ENCODE data around the gene ARAP1. TPM values are rescaled to one million over a fixed set of nuclear protein-coding genes. Genes with fewer than 3 reads are reported as not detected.

Gene ARAP1
- total RNA-seq, 2 donors from 2014 or later = 70.4 to 89.8 TPM

GRCh38 chr11:72704783-72705265, 47.4 kb downstream of the ARAP1 start:
- no peaks in the 10 kb centered on the region for H3K4me1 ChIP-seq
- TF ChIP-seq, protein P1, sequence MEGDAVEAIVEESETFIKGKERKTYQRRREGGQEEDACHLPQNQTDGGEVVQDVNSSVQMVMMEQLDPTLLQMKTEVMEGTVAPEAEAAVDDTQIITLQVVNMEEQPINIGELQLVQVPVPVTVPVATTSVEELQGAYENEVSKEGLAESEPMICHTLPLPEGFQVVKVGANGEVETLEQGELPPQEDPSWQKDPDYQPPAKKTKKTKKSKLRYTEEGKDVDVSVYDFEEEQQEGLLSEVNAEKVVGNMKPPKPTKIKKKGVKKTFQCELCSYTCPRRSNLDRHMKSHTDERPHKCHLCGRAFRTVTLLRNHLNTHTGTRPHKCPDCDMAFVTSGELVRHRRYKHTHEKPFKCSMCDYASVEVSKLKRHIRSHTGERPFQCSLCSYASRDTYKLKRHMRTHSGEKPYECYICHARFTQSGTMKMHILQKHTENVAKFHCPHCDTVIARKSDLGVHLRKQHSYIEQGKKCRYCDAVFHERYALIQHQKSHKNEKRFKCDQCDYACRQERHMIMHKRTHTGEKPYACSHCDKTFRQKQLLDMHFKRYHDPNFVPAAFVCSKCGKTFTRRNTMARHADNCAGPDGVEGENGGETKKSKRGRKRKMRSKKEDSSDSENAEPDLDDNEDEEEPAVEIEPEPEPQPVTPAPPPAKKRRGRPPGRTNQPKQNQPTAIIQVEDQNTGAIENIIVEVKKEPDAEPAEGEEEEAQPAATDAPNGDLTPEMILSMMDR (IDR thresholded peaks at IDR 0.05) = no peak
- peaks cover 19% of the 10 kb centered on the region for H3K36me3 ChIP-seq

DNA sequence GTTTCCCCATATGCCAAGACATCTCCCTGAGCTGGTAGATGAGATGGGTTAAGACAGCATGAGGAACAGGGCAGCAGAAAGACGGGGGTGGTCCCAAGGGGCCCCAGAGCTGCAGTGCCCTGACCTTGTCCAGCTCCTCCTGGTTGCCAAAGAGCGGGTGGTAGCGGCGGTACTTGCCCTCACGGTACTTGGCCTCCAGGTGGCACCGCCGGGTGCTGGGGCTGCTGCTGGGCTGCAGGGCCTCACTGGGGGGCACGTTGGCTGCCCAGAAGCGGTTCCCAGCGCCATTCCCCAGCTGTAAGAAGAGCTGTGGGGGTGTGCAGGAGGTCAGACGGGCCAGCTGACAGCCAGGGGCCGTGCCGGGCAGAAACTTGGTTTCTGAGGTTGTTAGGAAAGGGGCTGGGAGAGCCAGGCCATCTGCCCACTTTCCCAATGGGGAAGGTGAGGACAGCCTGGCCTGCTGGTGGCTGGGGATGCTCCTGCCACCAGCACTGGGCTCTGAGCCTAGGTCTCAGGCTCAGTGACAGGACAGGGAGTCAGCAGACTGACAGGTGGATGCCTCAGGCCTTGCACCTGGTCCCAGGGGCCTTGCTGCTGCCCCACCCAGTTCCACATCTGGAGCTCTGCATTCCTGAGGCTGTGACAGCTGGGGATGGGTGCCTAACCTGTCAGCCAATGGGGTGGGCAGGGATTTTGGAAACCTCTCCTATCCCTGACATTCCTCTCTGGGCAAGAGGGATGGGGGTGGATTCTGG, 48.0 kb downstream of the ARAP1 start:
- Histone ChIP-seq H3K27me3 (no peaks in the 10 kb centered on the region), H3K9me3 (no peaks in the 10 kb centered on the region), H3K36me3 (peaks cover 15% of the 10 kb centered on the region), H3K4me3 (no peak overlapping the region), H3K4me1 (no peaks in the 10 kb centered on the region), H3K27ac (peak overlapping the region; percentile 9), H3K9ac (ENCODE audit: low read depth in 2 of 2, low read length in 2 of 2) (no peak overlapping the region)
- intact Hi-C loops (cut with DNase I) = no loop called here
- no peak for DNase-seq
- TF ChIP-seq, protein P1 (IDR thresholded peaks at IDR 0.05) = no peak

More at GRCh38 chr11:72704783-72705265, 47.4 kb downstream of the ARAP1 start:
- DNase-seq = no peak
- intact Hi-C loops (cut with DNase I) = no loop called here
- Histone ChIP-seq H3K9ac (ENCODE audit: low read depth in 2 of 2, low read length in 2 of 2) (no peak overlapping the region), H3K4me3 (no peak overlapping the region), H3K27me3 (no peaks in the 10 kb centered on the region), H3K9me3 (no peaks in the 10 kb centered on the region), H3K27ac (no peak overlapping the region)

GRCh38 chr11:72703267-72704008, 48.8 kb downstream of the ARAP1 start:
- Histone ChIP-seq H3K27ac (peak overlapping the region; percentile 9), H3K4me3 (no peak overlapping the region), H3K27me3 (no peaks in the 10 kb centered on the region), H3K9ac (ENCODE audit: low read depth in 2 of 2, low read length in 2 of 2) (no peak overlapping the region), H3K9me3 (no peaks in the 10 kb centered on the region), H3K4me1 (no peaks in the 10 kb centered on the region), H3K36me3 (peaks cover 15% of the 10 kb centered on the region)
- TF ChIP-seq, protein P1 (IDR thresholded peaks at IDR 0.05) = no peak
- DNase-seq = peak; percentile 36
- intact Hi-C loops (cut with DNase I) = no loop called here

DNA sequence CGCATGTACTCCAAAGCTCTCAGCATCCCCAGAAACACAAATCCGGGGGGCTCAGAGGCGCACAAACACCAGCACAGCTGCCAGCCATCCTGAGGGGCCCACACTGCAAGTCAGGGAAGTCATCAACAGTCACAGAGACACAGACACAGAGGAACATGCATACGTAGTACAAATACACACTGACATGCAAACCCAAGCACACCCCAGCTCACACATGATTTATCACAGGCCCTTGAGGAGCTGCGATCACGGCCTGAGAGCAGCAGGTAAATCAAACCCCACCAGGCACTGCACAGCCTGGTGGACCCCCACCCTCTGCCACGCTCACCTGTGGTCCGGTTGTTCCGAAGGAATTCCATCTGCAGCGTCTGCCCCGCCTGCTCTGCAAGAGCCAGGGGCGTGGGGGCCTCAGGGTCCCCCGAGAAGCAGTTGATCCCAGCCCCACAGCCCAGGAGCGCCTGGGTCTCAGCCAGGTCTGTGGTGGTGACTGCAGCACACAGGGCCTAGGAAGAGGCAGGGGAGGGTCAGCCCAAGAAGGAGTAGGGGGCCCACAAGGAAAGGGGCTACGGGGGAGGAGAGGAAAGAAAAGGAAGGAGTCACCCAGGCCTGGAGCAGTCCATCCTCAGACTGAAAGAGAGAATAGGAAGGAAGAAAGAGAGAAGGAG, 49.5 kb downstream of the ARAP1 start:
- Histone ChIP-seq H3K4me1 (no peaks in the 10 kb centered on the region), H3K9me3 (no peaks in the 10 kb centered on the region), H3K27ac (no peak overlapping the region), H3K4me3 (no peak overlapping the region), H3K27me3 (no peaks in the 10 kb centered on the region), H3K36me3 (peaks cover 15% of the 10 kb centered on the region), H3K9ac (ENCODE audit: low read depth in 2 of 2, low read length in 2 of 2) (peak overlapping the region in 1 of 2 donors; percentile 8)
- no peak for DNase-seq
- intact Hi-C loops (cut with DNase I) = no loop called here
- TF ChIP-seq, protein P1 (IDR thresholded peaks at IDR 0.05) = no peak

DNA sequence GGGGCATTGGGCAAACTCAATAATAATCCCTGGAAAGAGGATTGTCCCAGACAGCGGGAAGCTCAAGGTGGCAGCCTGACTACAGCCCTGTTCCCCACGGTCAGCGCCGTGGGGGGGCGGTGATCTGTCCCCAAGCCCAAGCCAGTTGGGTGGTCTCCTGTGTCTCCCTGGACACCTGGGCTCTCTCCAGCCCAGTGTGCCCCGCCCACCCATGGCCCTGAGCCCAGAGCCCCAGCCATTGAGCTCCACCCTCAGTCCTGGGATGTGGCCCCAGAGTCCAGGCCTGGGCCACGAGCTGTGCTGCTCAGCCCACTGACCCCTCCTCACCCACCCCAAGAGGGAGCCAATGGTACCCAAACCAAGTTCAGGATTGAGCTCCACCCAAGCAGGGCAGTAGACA, 50.1 kb downstream of the ARAP1 start:
- no peak for DNase-seq
- peaks cover 17% of the 10 kb centered on the region for H3K36me3 ChIP-seq
- no peak overlapping the region for H3K27ac ChIP-seq
- H3K27me3 ChIP-seq = no peaks in the 10 kb centered on the region
- no peak overlapping the region for H3K4me3 ChIP-seq
- no peaks in the 10 kb centered on the region for H3K4me1 ChIP-seq
- TF ChIP-seq, protein P1 (IDR thresholded peaks at IDR 0.05) = no peak
- intact Hi-C loops (cut with DNase I) = no loop called here
- H3K9me3 ChIP-seq = no peaks in the 10 kb centered on the region
- H3K9ac ChIP-seq (ENCODE audit: low read depth in 2 of 2, low read length in 2 of 2) = peak overlapping the region in 1 of 2 donors; percentile 8

Data from colonic mucosa (tissue), 4 donors.